ENCODE data around the gene C1orf216. TPM values are rescaled to one million over a fixed set of nuclear protein-coding genes. Genes with fewer than 3 reads are reported as not detected.

Gene C1orf216
- total and polyA plus RNA-seq, 10 of the 15 experiments (the other 5 are each of a cell fraction or from before 2014, with no cell fraction given): 2.9 to 17.2 (median 11.3) TPM

DNA sequence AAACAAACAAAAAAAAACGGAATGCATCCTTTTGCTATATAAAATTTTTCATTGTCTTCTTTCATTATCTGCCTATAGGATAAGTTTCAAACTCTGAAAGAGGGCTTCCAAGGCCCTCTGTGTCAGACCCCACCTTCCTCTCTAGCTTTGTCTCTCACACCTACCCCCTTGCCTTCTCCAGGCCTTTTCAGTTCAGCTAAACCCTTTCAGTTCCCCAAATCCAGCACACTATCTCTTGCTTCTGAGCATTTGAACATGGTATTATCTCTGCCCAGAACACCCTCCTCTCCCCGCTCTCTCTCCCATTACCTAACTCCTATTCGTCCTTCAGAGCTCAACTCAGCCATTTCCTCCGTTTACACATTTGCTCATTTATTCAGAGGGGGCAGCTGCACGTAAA lies 35.7 kb downstream of the C1orf216 start:
- 49% methylated on average over 5 of the region's 5 CpGs for WGBS (ENCODE audit: insufficient coverage, insufficient replicate concordance, low lambda C conversion rate, missing lambda C conversion rate)
- ChIA-PET POLR2A (no interaction called here), SMC1A (ENCODE audit: uncharacterized antibody, unreplicated experiment) (no interaction called here), RAD21 (ENCODE audit: unreplicated experiment) (no interaction called here), CTCF (interaction anchor here (0.9 kb wide), 1 partner anchor 43 kb away, joined by 3 read pairs; no protein-coding TSS in a partner anchor)
- TF ChIP-seq PAX5 (IDR thresholded peaks at IDR 0.05; ENCODE audit: borderline replicate concordance, low read depth, low read length): no peak
- TF ChIP-seq SPI1 (IDR thresholded peaks at IDR 0.05; ENCODE audit: borderline replicate concordance, insufficient read depth, low read depth, low read length): peak; percentile 82; the same call in 1 of the 2 replicates
- 0 out of 2 replicates have a peak, but pooled peaks have one; percentile 33 for TF ChIP-seq NBN (IDR thresholded peaks at IDR 0.05)
- TF ChIP-seq CREM (IDR thresholded peaks at IDR 0.05; ENCODE audit: low read depth): no peak
- peak in 1 of 2 experiments; percentile 23; a peak in 1 of 4 replicates for TF ChIP-seq IKZF2 (IDR thresholded peaks at IDR 0.05)
- Histone ChIP-seq H3K79me2 (ENCODE audit: control insufficient read depth, insufficient read depth, low read length) (no peaks in the 10 kb centered on the region), H4K20me1 (ENCODE audit: control insufficient read depth, insufficient read depth) (no peaks in the 10 kb centered on the region), H3K36me3 (ENCODE audit: control insufficient read depth in 2 of 2, insufficient read depth in 2 of 2, low read length in 1 of 2) (no peaks in the 10 kb centered on the region), H3K9me3 (replicated peaks; ENCODE audit: control insufficient read depth, insufficient read depth, low read length) (no peaks in the 10 kb centered on the region), H3K27me3 (replicated peaks in 1 of 2; ENCODE audit: control insufficient read depth in 2 of 2, insufficient read depth in 2 of 2, low read length in 1 of 2) (0 out of 4 replicates have a peak, but pooled peaks cover 0 to 2% of the 10 kb centered on the region in 2 experiments), H3K27ac (ENCODE audit: control insufficient read depth, insufficient read depth) (no peak overlapping the region), H3K4me3 (no peak overlapping the region), H3K9ac (ENCODE audit: control insufficient read depth, insufficient read depth, low read length) (no peak overlapping the region), H3K4me2 (ENCODE audit: control insufficient read depth, insufficient read depth) (no peak overlapping the region), H3K4me1 (ENCODE audit: control insufficient read depth, insufficient read depth, low read length) (no peaks in the 10 kb centered on the region), H2AFZ (ENCODE audit: control insufficient read depth, low read depth, low read length) (no peak overlapping the region)
- FAIRE-seq: no peak
- peak; percentile 3 for DNase-seq (ENCODE audit: low read depth, low spot score)
- intact Hi-C loops (cut with micrococcal nuclease; ENCODE audit: unreplicated experiment): no loop called here
- in situ Hi-C loops (cut with MboI): no loop called here
- no TSS peak for BruUV-seq (replicated peaks)
- peak; percentile 85 for ATAC-seq

DNA sequence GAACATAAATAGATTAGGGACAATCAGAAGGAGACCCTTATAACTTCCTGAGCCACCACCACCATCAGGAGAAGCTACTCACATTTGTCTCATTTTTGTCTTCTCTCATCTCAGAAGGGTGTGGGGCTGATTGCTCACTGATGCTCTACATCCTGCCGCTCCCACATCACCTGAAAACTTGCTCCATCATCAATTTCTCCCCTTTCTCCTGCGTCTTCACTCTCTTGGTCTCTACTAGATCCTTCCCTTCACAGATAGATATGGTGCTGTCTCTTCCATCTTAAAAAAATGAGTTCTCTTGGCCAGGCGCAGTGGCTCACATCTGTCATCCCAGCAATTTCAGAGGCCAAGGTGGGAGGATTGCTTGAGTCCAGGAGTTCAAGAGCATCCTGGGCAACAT lies 38.4 kb downstream of the C1orf216 start:
- POLR2A ChIA-PET: no interaction called here
- DNase-seq (ENCODE audit: low read depth, low spot score) (no peak), FAIRE-seq (no peak), ATAC-seq (no peak)
- no TSS peak for BruUV-seq (replicated peaks)
- Histone ChIP-seq H3K4me3 (no peak overlapping the region), H3K4me2 (ENCODE audit: control insufficient read depth, insufficient read depth) (no peak overlapping the region), H3K36me3 (ENCODE audit: control insufficient read depth in 2 of 2, insufficient read depth in 2 of 2, low read length in 1 of 2) (no peaks in the 10 kb centered on the region), H3K27me3 (replicated peaks in 1 of 2; ENCODE audit: control insufficient read depth in 2 of 2, insufficient read depth in 2 of 2, low read length in 1 of 2) (peaks cover 2% of the 10 kb centered on the region in 2 experiments; a peak in 2 of 4 replicates), H4K20me1 (ENCODE audit: control insufficient read depth, insufficient read depth) (no peaks in the 10 kb centered on the region), H2AFZ (ENCODE audit: control insufficient read depth, low read depth, low read length) (no peak overlapping the region), H3K79me2 (ENCODE audit: control insufficient read depth, insufficient read depth, low read length) (no peaks in the 10 kb centered on the region), H3K9me3 (replicated peaks; ENCODE audit: control insufficient read depth, insufficient read depth, low read length) (no peaks in the 10 kb centered on the region), H3K27ac (ENCODE audit: control insufficient read depth, insufficient read depth) (no peak overlapping the region), H3K4me1 (ENCODE audit: control insufficient read depth, insufficient read depth, low read length) (no peaks in the 10 kb centered on the region), H3K9ac (ENCODE audit: control insufficient read depth, insufficient read depth, low read length) (no peak overlapping the region)
- CTCF ChIA-PET: interaction anchor here (1.1 kb wide), 1 partner anchor 21 kb away, joined by 3 read pairs; no protein-coding TSS in a partner anchor
- no peak for TF ChIP-seq NBN (IDR thresholded peaks at IDR 0.05)
- TF ChIP-seq BMI1 (IDR thresholded peaks at IDR 0.05; ENCODE audit: borderline replicate concordance): no peak
- TF ChIP-seq HDGF (IDR thresholded peaks at IDR 0.05): no peak
- TF ChIP-seq YBX1 (IDR thresholded peaks at IDR 0.05): no peak
- TF ChIP-seq, protein P1, sequence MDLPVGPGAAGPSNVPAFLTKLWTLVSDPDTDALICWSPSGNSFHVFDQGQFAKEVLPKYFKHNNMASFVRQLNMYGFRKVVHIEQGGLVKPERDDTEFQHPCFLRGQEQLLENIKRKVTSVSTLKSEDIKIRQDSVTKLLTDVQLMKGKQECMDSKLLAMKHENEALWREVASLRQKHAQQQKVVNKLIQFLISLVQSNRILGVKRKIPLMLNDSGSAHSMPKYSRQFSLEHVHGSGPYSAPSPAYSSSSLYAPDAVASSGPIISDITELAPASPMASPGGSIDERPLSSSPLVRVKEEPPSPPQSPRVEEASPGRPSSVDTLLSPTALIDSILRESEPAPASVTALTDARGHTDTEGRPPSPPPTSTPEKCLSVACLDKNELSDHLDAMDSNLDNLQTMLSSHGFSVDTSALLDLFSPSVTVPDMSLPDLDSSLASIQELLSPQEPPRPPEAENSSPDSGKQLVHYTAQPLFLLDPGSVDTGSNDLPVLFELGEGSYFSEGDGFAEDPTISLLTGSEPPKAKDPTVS (IDR thresholded peaks at IDR 0.05; ENCODE audit: low read depth, low read length): no peak
- in situ Hi-C loops (cut with MboI): no loop called here
- intact Hi-C loops (cut with micrococcal nuclease; ENCODE audit: unreplicated experiment): no loop called here
- RAD21 ChIA-PET (ENCODE audit: unreplicated experiment): no interaction called here
- 67% methylated on average over 3 of the region's 3 CpGs for WGBS (ENCODE audit: insufficient coverage, insufficient replicate concordance, low lambda C conversion rate, missing lambda C conversion rate)
- SMC1A ChIA-PET (ENCODE audit: uncharacterized antibody, unreplicated experiment): no interaction called here
